ENCODE measurements around the gene SPPL3.

GRCh38 chr12:120836114-120836684 is 68.0 kb downstream of the SPPL3 start:
- TF ChIP-seq CTCF (conservative IDR thresholded peaks at IDR 0.05; ENCODE audit: low read depth in 2 of 2), result no peak
- TF ChIP-seq, protein P1, sequence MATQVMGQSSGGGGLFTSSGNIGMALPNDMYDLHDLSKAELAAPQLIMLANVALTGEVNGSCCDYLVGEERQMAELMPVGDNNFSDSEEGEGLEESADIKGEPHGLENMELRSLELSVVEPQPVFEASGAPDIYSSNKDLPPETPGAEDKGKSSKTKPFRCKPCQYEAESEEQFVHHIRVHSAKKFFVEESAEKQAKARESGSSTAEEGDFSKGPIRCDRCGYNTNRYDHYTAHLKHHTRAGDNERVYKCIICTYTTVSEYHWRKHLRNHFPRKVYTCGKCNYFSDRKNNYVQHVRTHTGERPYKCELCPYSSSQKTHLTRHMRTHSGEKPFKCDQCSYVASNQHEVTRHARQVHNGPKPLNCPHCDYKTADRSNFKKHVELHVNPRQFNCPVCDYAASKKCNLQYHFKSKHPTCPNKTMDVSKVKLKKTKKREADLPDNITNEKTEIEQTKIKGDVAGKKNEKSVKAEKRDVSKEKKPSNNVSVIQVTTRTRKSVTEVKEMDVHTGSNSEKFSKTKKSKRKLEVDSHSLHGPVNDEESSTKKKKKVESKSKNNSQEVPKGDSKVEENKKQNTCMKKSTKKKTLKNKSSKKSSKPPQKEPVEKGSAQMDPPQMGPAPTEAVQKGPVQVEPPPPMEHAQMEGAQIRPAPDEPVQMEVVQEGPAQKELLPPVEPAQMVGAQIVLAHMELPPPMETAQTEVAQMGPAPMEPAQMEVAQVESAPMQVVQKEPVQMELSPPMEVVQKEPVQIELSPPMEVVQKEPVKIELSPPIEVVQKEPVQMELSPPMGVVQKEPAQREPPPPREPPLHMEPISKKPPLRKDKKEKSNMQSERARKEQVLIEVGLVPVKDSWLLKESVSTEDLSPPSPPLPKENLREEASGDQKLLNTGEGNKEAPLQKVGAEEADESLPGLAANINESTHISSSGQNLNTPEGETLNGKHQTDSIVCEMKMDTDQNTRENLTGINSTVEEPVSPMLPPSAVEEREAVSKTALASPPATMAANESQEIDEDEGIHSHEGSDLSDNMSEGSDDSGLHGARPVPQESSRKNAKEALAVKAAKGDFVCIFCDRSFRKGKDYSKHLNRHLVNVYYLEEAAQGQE (IDR thresholded peaks at IDR 0.05; ENCODE audit: unreplicated experiment), result no peak
- no peak for TF ChIP-seq EZH2 (IDR thresholded peaks at IDR 0.05; ENCODE audit: low read depth, unreplicated experiment)
- no peak for TF ChIP-seq EZH2phosphoT487 (IDR thresholded peaks at IDR 0.05; ENCODE audit: unreplicated experiment)
- TF ChIP-seq, protein P2, sequence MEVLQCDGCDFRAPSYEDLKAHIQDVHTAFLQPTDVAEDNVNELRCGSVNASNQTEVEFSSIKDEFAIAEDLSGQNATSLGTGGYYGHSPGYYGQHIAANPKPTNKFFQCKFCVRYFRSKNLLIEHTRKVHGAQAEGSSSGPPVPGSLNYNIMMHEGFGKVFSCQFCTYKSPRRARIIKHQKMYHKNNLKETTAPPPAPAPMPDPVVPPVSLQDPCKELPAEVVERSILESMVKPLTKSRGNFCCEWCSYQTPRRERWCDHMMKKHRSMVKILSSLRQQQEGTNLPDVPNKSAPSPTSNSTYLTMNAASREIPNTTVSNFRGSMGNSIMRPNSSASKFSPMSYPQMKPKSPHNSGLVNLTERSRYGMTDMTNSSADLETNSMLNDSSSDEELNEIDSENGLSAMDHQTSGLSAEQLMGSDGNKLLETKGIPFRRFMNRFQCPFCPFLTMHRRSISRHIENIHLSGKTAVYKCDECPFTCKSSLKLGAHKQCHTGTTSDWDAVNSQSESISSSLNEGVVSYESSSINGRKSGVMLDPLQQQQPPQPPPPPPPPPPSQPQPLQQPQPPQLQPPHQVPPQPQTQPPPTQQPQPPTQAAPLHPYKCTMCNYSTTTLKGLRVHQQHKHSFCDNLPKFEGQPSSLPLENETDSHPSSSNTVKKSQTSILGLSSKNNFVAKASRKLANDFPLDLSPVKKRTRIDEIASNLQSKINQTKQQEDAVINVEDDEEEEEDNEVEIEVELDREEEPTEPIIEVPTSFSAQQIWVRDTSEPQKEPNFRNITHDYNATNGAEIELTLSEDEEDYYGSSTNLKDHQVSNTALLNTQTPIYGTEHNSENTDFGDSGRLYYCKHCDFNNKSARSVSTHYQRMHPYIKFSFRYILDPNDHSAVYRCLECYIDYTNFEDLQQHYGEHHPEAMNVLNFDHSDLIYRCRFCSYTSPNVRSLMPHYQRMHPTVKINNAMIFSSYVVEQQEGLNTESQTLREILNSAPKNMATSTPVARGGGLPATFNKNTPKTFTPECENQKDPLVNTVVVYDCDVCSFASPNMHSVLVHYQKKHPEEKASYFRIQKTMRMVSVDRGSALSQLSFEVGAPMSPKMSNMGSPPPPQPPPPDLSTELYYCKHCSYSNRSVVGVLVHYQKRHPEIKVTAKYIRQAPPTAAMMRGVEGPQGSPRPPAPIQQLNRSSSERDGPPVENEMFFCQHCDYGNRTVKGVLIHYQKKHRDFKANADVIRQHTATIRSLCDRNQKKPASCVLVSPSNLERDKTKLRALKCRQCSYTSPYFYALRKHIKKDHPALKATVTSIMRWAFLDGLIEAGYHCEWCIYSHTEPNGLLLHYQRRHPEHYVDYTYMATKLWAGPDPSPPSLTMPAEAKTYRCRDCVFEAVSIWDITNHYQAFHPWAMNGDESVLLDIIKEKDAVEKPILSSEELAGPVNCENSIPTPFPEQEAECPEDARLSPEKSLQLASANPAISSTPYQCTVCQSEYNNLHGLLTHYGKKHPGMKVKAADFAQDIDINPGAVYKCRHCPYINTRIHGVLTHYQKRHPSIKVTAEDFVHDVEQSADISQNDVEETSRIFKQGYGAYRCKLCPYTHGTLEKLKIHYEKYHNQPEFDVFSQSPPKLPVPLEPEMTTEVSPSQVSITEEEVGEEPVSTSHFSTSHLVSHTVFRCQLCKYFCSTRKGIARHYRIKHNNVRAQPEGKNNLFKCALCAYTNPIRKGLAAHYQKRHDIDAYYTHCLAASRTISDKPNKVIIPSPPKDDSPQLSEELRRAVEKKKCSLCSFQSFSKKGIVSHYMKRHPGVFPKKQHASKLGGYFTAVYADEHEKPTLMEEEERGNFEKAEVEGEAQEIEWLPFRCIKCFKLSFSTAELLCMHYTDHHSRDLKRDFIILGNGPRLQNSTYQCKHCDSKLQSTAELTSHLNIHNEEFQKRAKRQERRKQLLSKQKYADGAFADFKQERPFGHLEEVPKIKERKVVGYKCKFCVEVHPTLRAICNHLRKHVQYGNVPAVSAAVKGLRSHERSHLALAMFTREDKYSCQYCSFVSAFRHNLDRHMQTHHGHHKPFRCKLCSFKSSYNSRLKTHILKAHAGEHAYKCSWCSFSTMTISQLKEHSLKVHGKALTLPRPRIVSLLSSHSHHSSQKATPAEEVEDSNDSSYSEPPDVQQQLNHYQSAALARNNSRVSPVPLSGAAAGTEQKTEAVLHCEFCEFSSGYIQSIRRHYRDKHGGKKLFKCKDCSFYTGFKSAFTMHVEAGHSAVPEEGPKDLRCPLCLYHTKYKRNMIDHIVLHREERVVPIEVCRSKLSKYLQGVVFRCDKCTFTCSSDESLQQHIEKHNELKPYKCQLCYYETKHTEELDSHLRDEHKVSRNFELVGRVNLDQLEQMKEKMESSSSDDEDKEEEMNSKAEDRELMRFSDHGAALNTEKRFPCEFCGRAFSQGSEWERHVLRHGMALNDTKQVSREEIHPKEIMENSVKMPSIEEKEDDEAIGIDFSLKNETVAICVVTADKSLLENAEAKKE (CRISPR knock-in tag; IDR thresholded peaks at IDR 0.05), result peak; percentile 66; the same call in 1 of the 2 replicates
- TF ChIP-seq POLR2AphosphoS5 (IDR thresholded peaks at IDR 0.05; ENCODE audit: low read depth), result no peak

All from GM23338 (cell line).